Eye (tissue), 1 donor: Measurements from ENCODE around the gene ANKRD61.
A peak's percentile ranks its signal among the peaks of the same experiment; 100 is the strongest.
"Not testable (repeated sequence)": the region's sequence is repeated elsewhere in the genome, so short reads cannot be mapped to it uniquely, and the experiment has no call there.

ENCODE experiments used
- DNase-seq: peaks from one replicate; pipeline ENCODE4 v3.0.0-alpha.2; 2015

ANKRD61 gene

GRCh38 chr7:6030988-6031387 is at the start of gene ANKRD61:
TSS of gene ANKRD61 (plus strand) at chr7:6031376. CDS start at chr7:6031376, 0 bp downstream.
- DNase-seq, result no peak

- not testable (repeated sequence) for DNase-seq
Measured at GRCh38 chr7:5987061-5987460, 44.1 kb upstream of the ANKRD61 start.

GRCh38 chr7:5997210-5997808 is 33.9 kb upstream of the ANKRD61 start:
- peak; percentile 83 for DNase-seq

DNA sequence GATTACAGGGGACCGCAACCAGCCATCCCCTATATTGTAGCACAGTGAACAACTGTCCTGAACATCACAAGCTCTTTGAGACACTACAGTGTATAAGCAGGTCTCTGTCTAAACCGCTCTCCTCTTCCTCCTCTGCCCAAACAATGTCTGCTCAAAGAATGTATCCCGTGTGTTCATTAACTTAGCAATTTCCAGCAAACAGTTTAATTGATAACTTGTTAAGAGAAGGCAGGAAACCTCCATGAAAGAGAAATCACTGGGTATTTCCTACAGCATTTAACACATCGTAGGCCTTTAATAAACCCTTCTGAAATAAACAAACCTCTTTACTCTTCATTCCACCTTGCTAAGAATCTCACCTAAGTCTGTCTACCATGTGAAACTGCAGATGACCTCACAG is 23.8 kb upstream of the ANKRD61 start:
- DNase-seq, result no peak

GRCh38 chr7:6007835-6008590 is 23.2 kb upstream of the ANKRD61 start:
- DNase-seq, result peak; percentile 24

- peak; percentile 100 for DNase-seq
Measured at GRCh38 chr7:6008668-6009611, 22.2 kb upstream of the ANKRD61 start, which contains the start of the genes AIMP2 and PMS2. TSS of gene AIMP2 (plus strand) at chr7:6009272. CDS start at chr7:6009364, 92 bp downstream. TSS of gene PMS2 (minus strand) at chr7:6009049. CDS start at chr7:6009019, 30 bp downstream.

DNA sequence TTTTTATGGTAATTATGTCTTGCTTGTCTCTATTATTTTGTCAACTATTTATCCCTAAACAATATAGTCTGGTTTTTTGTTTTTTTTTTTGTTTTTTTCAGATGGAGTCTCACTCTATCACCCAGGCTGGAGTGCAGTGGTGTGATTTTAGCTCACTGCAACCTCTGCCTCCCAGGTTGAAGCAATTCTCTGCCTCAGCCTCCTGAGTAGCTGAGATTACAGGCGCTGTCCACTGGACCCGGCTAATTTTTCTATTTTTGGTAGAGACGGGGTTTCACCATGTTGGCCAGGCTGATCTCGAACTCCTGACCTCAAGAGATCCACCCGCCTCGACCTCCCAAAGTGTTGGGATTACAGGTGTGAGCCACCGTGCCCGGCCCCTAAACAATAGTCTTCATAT is 20.8 kb upstream of the ANKRD61 start:
- DNase-seq, result not testable (repeated sequence)

DNA sequence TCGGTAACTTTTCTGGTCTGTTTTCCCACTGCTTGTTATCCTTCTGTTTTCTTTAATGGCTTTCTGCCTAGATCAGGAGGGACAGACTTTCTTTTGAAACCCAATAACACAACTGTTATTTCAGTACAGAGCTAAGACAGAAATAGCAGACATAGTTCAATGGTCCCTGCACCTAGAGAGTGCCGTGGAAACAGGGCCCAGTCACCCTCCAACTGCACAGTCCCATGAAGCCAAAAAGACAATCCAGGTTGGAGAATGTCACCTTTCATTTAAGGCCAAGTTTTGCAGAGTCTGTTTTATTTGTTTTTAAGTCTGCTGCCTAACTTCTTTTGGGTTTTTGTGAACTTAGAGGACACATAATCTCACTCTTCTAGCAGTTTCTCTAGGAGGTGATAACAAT is 19.6 kb upstream of the ANKRD61 start:
- DNase-seq, result no peak

DNA sequence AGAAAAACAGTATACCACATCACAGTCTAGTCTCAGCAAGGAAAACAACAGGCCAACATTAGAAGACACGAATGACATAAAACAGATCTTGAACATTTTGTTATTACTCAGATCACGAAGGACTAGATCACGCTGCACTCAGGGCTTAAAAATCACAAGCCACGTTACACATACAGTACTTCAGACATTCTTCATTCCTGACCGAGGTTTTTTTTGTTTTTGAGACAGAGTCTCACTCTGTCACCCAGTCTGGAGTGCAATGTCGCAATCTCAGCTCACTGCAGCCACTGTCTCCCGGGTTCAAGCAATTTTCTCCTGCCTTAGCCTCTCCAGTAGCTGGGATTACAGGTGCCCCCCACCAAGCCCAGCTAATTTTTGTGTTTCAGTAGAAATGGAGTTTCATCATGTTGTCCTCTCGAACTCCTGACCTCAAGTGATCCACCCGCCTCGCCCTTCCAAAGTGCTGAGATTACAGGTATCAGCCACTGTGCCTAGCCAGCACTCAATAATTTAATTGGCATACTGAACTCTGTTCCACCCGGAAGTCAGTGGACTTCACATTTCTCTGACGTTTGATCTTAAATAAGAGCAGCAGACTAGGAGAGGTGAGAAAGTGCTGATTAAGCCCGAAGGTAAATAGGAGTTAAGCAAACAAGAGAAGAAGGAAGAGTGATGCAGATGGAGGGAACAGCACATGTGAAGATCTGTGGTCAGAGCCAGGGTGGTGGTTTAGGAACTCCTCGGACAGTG is 18.6 kb upstream of the ANKRD61 start:
- DNase-seq, result no peak

DNA sequence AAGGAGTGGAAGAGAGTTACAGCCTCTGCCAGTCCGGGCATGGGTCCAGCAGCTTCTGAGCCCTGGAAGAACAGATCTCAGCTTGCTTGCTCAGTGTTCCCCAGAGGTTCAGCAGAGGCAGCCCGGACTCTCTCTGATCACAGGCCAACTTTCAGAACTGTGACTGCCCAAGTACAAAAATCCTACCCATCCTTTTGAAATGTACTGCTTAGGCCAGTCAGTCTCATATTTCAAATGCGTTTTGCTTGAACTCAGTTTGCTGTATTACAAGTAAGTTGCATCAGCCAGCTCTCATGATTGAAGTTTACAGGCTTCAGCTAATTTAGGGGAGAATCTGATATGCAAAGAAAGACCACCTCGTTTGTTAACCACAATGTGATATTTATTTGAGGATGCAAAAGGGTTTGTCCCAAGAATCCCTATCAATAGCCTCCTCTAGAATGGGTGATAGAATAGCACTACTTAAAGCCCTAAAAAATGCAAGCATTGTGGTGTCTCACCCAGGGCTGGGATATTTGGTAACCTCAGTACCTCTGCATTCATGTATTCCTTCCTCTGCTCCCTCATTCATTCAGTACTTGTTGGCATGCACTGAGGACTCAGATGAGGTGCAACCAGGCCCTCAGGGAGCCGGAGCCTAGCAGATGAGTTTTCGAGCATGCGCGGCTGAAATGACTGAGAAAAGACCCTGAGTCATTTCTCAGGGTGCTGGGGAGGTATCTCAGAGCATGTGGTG is 15.1 kb upstream of the ANKRD61 start:
- DNase-seq, result no peak

- DNase-seq, result no peak
Measured at GRCh38 chr7:6016653-6016966, 14.6 kb upstream of the ANKRD61 start.

DNA sequence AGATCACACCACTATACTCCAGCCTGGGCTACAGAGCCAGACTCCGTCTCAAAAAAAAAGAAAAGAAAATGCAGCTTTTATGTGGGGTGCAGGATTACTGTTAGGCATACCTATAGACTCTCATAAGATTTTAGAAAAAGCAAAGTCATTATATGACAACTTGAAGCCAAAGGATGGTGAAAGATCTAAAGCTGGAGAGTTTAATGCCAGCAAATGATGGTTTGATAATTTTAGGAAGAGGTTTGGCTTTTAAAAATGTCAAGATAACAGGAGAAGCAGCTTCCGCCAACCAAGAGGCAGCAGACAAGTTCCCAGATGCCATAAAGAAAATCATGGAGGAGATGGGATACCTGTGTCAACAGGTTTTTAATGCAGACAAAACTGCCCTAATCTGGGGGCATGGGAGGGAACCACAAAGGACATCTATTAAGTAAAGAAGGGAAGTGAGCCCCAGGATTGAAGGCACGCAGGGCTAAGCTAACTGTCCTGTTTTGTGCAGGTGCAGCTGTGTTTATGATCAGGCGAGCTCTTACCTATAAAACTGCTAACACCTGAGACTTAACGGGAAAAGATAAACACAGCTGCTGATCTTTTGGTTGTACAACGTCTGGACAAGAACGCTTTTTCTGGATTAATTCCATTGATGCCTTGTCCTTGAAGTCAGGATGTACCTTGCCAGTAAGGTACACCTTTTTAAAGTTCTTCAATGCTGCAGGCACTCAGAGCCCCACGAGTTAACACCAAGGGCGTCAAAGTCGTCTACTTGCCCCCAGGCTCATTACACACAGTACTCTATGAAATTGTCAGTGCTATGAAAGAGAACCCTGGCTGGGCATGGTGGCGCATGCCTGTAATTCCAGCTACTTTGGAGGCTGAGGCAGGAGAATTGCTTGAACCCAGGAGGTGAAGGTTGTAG is 10.5 kb upstream of the ANKRD61 start:
- DNase-seq, result no peak

GRCh38 chr7:6022707-6023106 is 8.5 kb upstream of the ANKRD61 start:
- no peak for DNase-seq

- no peak for DNase-seq
Measured at GRCh38 chr7:6023974-6024435, 7.2 kb upstream of the ANKRD61 start.

- DNase-seq, result no peak
Measured at GRCh38 chr7:6026011-6026819, 5.0 kb upstream of the ANKRD61 start.

- DNase-seq, result no peak
Measured at GRCh38 chr7:6026820-6027311, 4.3 kb upstream of the ANKRD61 start.

DNA sequence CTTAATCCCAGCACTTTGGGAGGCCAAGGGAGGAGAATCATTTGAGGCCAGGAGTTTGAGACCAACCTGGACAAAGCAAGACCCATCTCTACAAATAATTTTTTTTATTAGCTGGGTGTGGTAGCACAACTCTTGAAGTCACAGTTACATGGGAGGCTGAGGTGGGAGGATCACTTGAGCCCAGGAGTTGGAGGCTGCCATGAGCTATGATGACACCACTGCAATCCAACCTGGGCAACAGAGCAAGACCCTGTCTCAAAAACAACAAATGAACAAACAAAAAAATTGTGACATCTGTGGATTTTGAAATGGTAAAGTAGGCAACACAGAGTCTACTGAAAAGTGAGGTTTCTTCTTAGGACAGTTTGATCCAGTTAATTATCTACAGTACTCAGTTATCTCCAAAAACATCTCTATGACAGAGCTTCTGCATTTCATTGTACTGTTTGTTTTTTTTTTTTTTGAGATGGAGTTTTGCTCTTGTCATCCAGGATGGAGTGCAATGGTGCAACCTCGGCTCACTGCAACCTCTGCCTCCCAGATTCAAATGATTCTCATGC is 3.3 kb upstream of the ANKRD61 start:
- no peak for DNase-seq

- DNase-seq, result no peak
Measured at GRCh38 chr7:6028563-6028962, 2.6 kb upstream of the ANKRD61 start.

DNA sequence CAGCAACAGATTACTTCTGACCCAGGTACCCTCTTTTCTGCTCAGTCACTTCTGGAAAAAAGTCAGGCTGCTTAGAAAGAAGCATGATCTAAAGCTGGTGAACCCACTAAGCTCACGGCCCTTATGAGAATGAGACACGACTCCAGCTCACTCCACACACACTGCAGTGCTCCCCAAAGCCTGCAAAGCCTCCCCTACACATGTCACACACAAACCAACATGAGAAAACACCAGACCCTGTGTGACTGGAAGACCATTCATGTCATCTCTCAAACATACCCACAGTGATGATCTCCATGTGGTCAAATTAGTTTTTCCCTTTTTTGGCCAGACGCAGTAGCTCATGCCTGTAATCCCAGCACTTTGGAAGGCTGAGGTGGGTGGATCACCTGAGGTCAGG is 391 bp downstream of the ANKRD61 start:
- DNase-seq, result no peak
